GM12891 (cell line): ENCODE data around the gene BEND6.

ENCODE experiments used
- PAX5 ChIP-seq: IDR thresholded peaks from 2 replicates; pipeline ENCODE4 v1.6.1; 2011; ENCODE audit warnings: low read length, moderate library complexity, mild to moderate bottlenecking; ENCODE audit not compliant: insufficient read depth, severe bottlenecking
- POLR2A ChIP-seq: IDR thresholded peaks from 2 replicates; pipeline ENCODE4 v1.6.1; 2011; ENCODE audit warnings: low read depth, low read length, control low read depth
- POLR2AphosphoS5 ChIP-seq: IDR thresholded peaks from 2 replicates; pipeline ENCODE4 v1.6.1; 2011; ENCODE audit warnings: low read depth, low read length, control low read depth
- SPI1 ChIP-seq: IDR thresholded peaks from 2 replicates; pipeline ENCODE4 v1.6.1; 2011; ENCODE audit warnings: low read depth, low read length, control low read depth
- TAF1 ChIP-seq: IDR thresholded peaks from 2 replicates; pipeline ENCODE4 v1.6.1; 2011; ENCODE audit warnings: low read depth, low read length, control low read depth

DNA sequence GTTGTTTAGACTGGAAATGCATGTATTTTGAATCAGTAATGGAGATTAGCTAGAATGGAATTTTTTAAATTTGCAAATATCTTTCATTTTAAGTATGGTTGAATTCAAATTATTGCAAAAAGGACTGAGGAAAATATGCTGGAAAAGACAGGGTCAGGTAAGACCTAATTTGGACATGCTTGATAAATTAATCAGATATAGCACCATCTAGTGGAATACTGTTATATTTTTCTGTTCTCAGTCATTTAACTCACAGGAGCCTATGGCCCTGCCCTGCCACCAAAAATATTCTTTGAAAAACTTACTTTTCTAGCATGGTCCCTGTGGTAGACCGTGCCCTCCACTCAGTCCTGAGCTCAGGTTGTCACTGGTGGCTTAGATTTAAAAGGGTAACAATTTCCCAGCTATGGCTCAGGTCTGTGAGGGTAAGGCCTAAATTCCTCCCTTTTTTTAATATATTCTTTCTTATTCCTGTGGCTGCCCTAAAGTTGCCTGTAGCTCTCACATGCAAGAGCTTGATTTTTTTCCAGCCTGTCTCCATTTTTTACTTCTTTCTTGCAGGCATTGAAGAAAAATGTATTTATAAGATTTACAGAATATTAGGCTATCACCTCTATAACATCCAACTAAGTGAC is 66.3 kb downstream of the BEND6 start:
- no peak for TF ChIP-seq POLR2AphosphoS5
- TF ChIP-seq POLR2A: no peak
- no peak for TF ChIP-seq TAF1
- TF ChIP-seq SPI1: no peak
- TF ChIP-seq PAX5: no peak
